ENCODE data around the gene MARVELD1.

Gene MARVELD1

DNA sequence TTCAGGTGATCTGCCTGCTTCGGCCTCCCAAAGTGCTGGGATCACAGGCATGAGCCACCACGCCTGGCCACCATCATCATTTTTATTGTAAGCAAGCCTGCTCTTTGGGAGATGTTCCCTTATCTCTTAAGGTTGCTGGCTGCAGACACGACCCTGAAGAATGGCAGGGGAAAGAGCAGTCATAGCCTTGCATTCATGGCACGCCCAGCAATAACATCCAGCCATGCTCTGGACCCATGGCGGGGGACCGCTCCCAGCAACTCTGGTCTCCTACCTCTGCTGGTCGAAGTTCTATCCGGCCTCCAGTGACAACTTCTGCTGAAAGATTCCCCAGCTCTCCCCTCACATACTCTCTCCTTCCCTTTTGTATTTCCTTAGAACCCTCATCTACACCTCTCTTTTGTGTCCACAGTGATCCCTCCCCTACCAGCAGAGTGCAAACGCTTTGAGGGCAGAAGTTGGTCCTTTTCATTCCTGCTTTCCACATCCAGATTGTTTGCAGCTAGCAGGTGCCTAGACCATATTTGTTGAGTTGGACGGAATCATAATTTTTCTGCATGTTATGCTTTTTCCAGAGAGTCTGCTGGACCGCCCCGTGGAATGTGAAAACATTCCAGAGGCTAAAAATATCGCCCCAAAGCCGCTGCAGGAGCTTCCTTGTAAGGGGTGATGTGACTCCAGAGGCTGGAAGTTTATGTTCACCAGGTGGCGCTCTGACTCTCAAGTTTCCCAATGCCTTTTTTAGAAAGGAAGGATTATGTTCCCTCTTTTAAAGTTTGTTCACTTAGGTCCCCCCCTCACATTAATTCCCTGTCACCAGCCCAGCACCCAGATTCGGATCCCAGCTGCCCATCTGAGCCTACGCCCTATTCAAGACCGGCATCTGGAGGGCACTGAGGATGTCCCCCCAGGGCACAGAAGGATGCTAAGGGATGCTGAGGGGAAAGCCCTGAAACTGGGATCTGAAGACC lies 4.3 kb upstream of the MARVELD1 start:
- Histone ChIP-seq H3K9me3 (ENCODE audit: low read length) (no peaks in the 10 kb centered on the region), H3K27ac (ENCODE audit: low read depth, low read length, poor library complexity, severe bottlenecking) (no peak overlapping the region), H3K4me3 (ENCODE audit: low read depth, low read length, poor library complexity, severe bottlenecking) (no peak overlapping the region), H2AFZ (ENCODE audit: low read length) (no peak overlapping the region), H3K9ac (ENCODE audit: low read length) (no peak overlapping the region), H3K79me2 (ENCODE audit: insufficient read depth, low read length) (no peaks in the 10 kb centered on the region), H3K4me2 (ENCODE audit: low read length) (no peak overlapping the region), H3F3A (ENCODE audit: insufficient read depth, low read length) (no peaks in the 10 kb centered on the region), H3K9me2 (ENCODE audit: low read depth, low read length) (no peaks in the 10 kb centered on the region), H3K27me3 (ENCODE audit: insufficient read depth, low read length) (no peaks in the 10 kb centered on the region), H3K36me3 (ENCODE audit: insufficient read depth, low read length) (no peaks in the 10 kb centered on the region), H3K4me1 (ENCODE audit: insufficient read depth, low read length, severe bottlenecking) (no peaks in the 10 kb centered on the region), H4K20me1 (ENCODE audit: insufficient read depth, low read length) (no peaks in the 10 kb centered on the region)
- TF ChIP-seq EZH2 (IDR thresholded peaks at IDR 0.05; ENCODE audit: borderline replicate concordance, low read length) (no peak), CTCF (IDR thresholded peaks at IDR 0.05; ENCODE audit: low read length) (peak; percentile 49)

DNA sequence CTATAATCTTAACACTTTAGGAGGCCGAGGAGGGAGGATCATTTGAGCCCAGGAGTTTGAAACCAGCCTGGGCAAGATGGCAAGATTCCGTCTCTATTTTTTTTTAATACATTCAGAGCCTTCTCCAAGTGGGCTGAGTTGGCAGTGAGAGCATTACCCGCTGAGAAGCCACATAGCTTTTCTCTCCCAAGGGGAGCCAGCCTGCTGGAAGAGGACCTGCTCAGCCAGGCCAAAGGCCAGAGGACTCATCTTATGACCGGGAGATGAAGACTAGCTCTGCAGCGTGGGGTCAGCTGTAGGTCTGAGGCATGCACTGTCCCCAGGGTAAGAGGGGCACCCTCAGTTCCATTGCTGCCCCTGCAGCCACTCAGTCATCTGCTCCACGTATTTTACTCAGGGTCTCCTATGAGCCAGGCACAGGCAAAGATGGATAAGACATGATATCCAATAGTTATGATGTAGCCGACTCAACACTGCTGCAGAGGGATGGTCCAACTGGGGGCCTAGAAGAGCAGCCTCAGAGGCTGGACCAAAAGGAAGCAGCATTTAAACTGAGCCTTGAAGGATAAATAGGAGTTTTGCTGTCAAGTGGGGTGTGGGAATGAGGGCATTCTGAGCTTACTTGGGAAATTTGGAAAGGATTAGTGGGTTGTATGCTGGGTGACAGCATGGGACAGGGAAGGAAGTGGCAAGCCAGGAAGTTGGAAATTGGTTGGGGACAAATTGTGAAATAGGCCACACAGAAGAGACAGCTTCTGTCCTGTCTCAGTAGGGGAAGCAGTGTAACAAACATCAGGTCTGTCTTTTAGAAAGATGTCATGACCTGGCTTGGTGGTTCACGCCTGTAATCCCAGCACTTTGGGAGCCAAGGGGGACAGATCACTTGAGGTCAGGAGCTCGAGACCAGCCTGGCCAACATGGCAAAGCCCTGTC lies 1.6 kb upstream of the MARVELD1 start:
- H3K9me2 ChIP-seq (ENCODE audit: low read depth, low read length) = no peaks in the 10 kb centered on the region
- no peaks in the 10 kb centered on the region for H3K79me2 ChIP-seq (ENCODE audit: insufficient read depth, low read length)
- H3K36me3 ChIP-seq (ENCODE audit: insufficient read depth, low read length) = no peaks in the 10 kb centered on the region
- H3F3A ChIP-seq (ENCODE audit: insufficient read depth, low read length) = no peaks in the 10 kb centered on the region
- H3K9ac ChIP-seq (ENCODE audit: low read length) = no peak overlapping the region
- no peak for TF ChIP-seq EZH2 (IDR thresholded peaks at IDR 0.05; ENCODE audit: borderline replicate concordance, low read length)
- TF ChIP-seq CTCF (IDR thresholded peaks at IDR 0.05; ENCODE audit: low read length) = no peak
- H3K4me2 ChIP-seq (ENCODE audit: low read length) = no peak overlapping the region
- no peaks in the 10 kb centered on the region for H3K27me3 ChIP-seq (ENCODE audit: insufficient read depth, low read length)
- no peaks in the 10 kb centered on the region for H4K20me1 ChIP-seq (ENCODE audit: insufficient read depth, low read length)
- no peak overlapping the region for H2AFZ ChIP-seq (ENCODE audit: low read length)
- no peaks in the 10 kb centered on the region for H3K4me1 ChIP-seq (ENCODE audit: insufficient read depth, low read length, severe bottlenecking)
- no peak overlapping the region for H3K27ac ChIP-seq (ENCODE audit: low read depth, low read length, poor library complexity, severe bottlenecking)
- no peak overlapping the region for H3K4me3 ChIP-seq (ENCODE audit: low read depth, low read length, poor library complexity, severe bottlenecking)
- H3K9me3 ChIP-seq (ENCODE audit: low read length) = no peaks in the 10 kb centered on the region

- Histone ChIP-seq H3K4me2 (ENCODE audit: low read length) (peak overlapping the region; percentile 29), H3K79me2 (ENCODE audit: insufficient read depth, low read length) (no peaks in the 10 kb centered on the region), H3K36me3 (ENCODE audit: insufficient read depth, low read length) (no peaks in the 10 kb centered on the region), H3K9ac (ENCODE audit: low read length) (no peak overlapping the region), H3K9me3 (ENCODE audit: low read length) (no peaks in the 10 kb centered on the region), H3F3A (ENCODE audit: insufficient read depth, low read length) (no peaks in the 10 kb centered on the region), H3K4me3 (ENCODE audit: low read depth, low read length, poor library complexity, severe bottlenecking) (peak overlapping the region; percentile 37), H3K4me1 (ENCODE audit: insufficient read depth, low read length, severe bottlenecking) (no peaks in the 10 kb centered on the region), H3K9me2 (ENCODE audit: low read depth, low read length) (no peaks in the 10 kb centered on the region), H4K20me1 (ENCODE audit: insufficient read depth, low read length) (no peaks in the 10 kb centered on the region), H3K27ac (ENCODE audit: low read depth, low read length, poor library complexity, severe bottlenecking) (no peak overlapping the region), H2AFZ (ENCODE audit: low read length) (no peak overlapping the region), H3K27me3 (ENCODE audit: insufficient read depth, low read length) (no peaks in the 10 kb centered on the region)
- TF ChIP-seq CTCF (IDR thresholded peaks at IDR 0.05; ENCODE audit: low read length) = no peak
- TF ChIP-seq EZH2 (IDR thresholded peaks at IDR 0.05; ENCODE audit: borderline replicate concordance, low read length) = no peak
These were observed 383 bp downstream of the MARVELD1 start for GRCh38 chr10:97713826-97714400.
